MM.1S (cell line): ENCODE measurements around the gene GDPD3.
A peak's percentile ranks its signal among the peaks of the same experiment; 100 is the strongest.

Experiments used
- DNase-seq: peaks from one replicate; pipeline ENCODE4 v3.0.0-alpha.2; 2015
- H2AFZ ChIP-seq: fragments of 300-600 bp; sonication (generic); 2 replicates; pipeline ENCODE4 v1.6.0; 2016; ENCODE audit warnings: antibody characterized with exemption, low read length
- H3F3A ChIP-seq: fragments of 300-600 bp; sonication (generic); 2 replicates; pipeline ENCODE4 v1.6.1; 2016; ENCODE audit warnings: mild to moderate bottlenecking, antibody characterized with exemption, low read length, moderate library complexity, mixed read lengths; ENCODE audit not compliant: insufficient read depth
- H3K27ac ChIP-seq: fragments of 300-600 bp; sonication (generic); 2 replicates; pipeline ENCODE4 v1.5.1; 2016; ENCODE audit warnings: mild to moderate bottlenecking, low read length
- H3K27me3 ChIP-seq: fragments of 300-600 bp; sonication (generic); replicated peaks from 2 replicates; pipeline ENCODE4 v1.6.0; 2016; ENCODE audit warnings: low read length; ENCODE audit not compliant: insufficient read depth
- H3K36me3 ChIP-seq: fragments of 300-600 bp; sonication (generic); replicated peaks from 2 replicates; pipeline ENCODE4 v1.6.1; 2016; ENCODE audit warnings: mild to moderate bottlenecking, low read length, mixed read lengths; ENCODE audit not compliant: insufficient read depth
- H3K4me1 ChIP-seq: fragments of 300-600 bp; sonication (generic); 2 replicates; pipeline ENCODE4 v1.6.1; 2016; ENCODE audit warnings: low read length, mixed read lengths
- H3K4me2 ChIP-seq: fragments of 300-600 bp; sonication (generic); 2 replicates; pipeline ENCODE4 v1.6.0; 2016; ENCODE audit warnings: low read depth, low read length
- H3K4me3 ChIP-seq: fragments of 300-600 bp; sonication (generic); 2 replicates; pipeline ENCODE4 v1.5.1; 2016; ENCODE audit warnings: low read length, mixed read lengths
- H3K79me2 ChIP-seq: fragments of 300-600 bp; sonication (generic); 2 replicates; pipeline ENCODE4 v1.6.1; 2016; ENCODE audit warnings: mixed run types, low read length, mixed read lengths
- H3K9ac ChIP-seq: fragments of 300-600 bp; sonication (generic); 2 replicates; pipeline ENCODE4 v1.6.1; 2016; ENCODE audit warnings: low read length, mixed read lengths
- H3K9me2 ChIP-seq: fragments of 300-600 bp; sonication (generic); replicated peaks from 2 replicates; pipeline ENCODE4 v1.6.1; 2016; ENCODE audit warnings: mild to moderate bottlenecking, low read length, mixed read lengths; ENCODE audit not compliant: insufficient read depth
- H3K9me3 ChIP-seq: fragments of 300-600 bp; sonication (generic); replicated peaks from 2 replicates; pipeline ENCODE4 v1.6.1; 2016; ENCODE audit warnings: mild to moderate bottlenecking, low read length, mixed read lengths; ENCODE audit not compliant: insufficient read depth
- H4K20me1 ChIP-seq: fragments of 300-600 bp; sonication (generic); 2 replicates; pipeline ENCODE4 v1.6.1; 2016; ENCODE audit warnings: mild to moderate bottlenecking, low read length, moderate library complexity, mixed read lengths; ENCODE audit not compliant: insufficient read depth
- EZH2 ChIP-seq: fragments of 300-600 bp; sonication (generic); optimal IDR thresholded peaks from 2 replicates; pipeline ENCODE3; 2017; ENCODE audit warnings: low read depth, mild to moderate bottlenecking, antibody characterized with exemption, low read length, mixed read lengths
- EZH2phosphoT487 ChIP-seq: fragments of 300-600 bp; sonication (generic); IDR thresholded peaks from 2 replicates; pipeline ENCODE4 v1.6.1; 2018; ENCODE audit warnings: antibody characterized with exemption, low read length
- TF ChIP-seq, protein P1 (sequence below): fragments of 300-600 bp; sonication (generic); IDR thresholded peaks from 2 replicates; pipeline ENCODE4 v1.5.1; 2016; ENCODE audit warnings: antibody characterized with exemption, low read length, mixed read lengths

GDPD3 gene

DNA sequence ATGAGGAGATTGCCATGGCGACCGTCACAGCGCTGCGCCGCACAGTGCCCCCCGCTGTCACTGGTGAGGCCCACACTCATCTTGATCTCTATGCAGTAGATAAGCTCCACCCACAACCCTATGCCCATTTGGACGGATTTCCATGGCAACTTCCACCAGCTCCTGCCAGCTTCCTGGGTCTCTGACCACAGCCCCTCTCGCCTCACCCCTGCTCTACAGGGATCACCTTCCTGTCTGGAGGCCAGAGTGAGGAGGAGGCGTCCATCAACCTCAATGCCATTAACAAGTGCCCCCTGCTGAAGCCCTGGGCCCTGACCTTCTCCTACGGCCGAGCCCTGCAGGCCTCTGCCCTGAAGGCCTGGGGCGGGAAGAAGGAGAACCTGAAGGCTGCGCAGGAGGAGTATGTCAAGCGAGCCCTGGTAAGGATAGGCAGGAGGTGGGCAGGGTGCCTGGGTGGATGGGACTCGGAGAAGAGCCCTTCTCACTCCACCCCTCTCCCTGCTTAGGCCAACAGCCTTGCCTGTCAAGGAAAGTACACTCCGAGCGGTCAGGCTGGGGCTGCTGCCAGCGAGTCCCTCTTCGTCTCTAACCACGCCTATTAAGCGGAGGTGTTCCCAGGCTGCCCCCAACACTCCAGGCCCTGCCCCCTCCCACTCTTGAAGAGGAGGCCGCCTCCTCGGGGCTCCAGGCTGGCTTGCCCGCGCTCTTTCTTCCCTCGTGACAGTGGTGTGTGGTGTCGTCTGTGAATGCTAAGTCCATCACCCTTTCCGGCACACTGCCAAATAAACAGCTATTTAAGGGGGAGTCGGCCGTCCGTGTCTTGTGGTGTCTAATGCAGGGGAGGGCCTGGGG, 43.5 kb downstream of the GDPD3 start:
- Histone ChIP-seq H2AFZ (no peak overlapping the region), H3K4me1 (peaks cover 16% of the 10 kb centered on the region), H3K27me3 (no peaks in the 10 kb centered on the region), H4K20me1 (peaks cover 18% of the 10 kb centered on the region), H3K4me2 (no peak overlapping the region), H3K27ac (no peak overlapping the region), H3K9ac (no peak overlapping the region), H3K9me2 (no peaks in the 10 kb centered on the region), H3K4me3 (no peak overlapping the region), H3K79me2 (peaks cover 51% of the 10 kb centered on the region), H3K36me3 (peaks cover 22% of the 10 kb centered on the region), H3F3A (peaks cover 47% of the 10 kb centered on the region), H3K9me3 (no peaks in the 10 kb centered on the region)
- TF ChIP-seq EZH2phosphoT487 (no peak), EZH2 (no peak)
- TF ChIP-seq, protein P1, sequence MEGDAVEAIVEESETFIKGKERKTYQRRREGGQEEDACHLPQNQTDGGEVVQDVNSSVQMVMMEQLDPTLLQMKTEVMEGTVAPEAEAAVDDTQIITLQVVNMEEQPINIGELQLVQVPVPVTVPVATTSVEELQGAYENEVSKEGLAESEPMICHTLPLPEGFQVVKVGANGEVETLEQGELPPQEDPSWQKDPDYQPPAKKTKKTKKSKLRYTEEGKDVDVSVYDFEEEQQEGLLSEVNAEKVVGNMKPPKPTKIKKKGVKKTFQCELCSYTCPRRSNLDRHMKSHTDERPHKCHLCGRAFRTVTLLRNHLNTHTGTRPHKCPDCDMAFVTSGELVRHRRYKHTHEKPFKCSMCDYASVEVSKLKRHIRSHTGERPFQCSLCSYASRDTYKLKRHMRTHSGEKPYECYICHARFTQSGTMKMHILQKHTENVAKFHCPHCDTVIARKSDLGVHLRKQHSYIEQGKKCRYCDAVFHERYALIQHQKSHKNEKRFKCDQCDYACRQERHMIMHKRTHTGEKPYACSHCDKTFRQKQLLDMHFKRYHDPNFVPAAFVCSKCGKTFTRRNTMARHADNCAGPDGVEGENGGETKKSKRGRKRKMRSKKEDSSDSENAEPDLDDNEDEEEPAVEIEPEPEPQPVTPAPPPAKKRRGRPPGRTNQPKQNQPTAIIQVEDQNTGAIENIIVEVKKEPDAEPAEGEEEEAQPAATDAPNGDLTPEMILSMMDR, result no peak
- no peak for DNase-seq

DNA sequence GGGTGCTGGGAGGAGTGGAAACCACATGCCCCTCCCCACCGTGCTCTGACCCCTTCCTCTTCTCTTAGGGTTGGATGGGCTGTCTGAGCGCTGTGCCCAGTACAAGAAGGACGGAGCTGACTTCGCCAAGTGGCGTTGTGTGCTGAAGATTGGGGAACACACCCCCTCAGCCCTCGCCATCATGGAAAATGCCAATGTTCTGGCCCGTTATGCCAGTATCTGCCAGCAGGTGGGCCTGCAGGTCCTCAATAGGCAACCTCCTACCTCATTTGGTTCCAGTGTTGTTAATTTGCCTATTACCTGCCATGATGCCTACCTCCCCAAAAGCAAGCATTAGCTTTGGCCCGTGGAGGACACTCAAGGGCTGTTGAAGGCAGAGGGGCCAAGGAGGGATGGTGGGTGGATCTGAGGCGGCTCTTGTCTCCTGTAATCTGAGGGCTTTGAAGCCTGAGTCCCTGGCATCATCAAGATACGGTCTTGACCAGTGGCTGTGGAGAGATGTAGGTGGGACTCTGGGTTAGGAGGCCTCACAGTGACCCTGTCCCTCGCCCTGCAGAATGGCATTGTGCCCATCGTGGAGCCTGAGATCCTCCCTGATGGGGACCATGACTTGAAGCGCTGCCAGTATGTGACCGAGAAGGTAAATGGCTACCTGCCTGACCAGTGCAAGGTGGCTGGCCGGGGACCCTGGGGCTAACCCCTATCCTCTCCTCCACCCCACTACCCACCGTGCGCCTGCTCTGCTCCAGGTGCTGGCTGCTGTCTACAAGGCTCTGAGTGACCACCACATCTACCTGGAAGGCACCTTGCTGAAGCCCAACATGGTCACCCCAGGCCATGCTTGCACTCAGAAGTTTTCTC, 44.4 kb downstream of the GDPD3 start:
- no peak overlapping the region for H3K4me2 ChIP-seq
- peaks cover 58% of the 10 kb centered on the region for H3K79me2 ChIP-seq

DNA sequence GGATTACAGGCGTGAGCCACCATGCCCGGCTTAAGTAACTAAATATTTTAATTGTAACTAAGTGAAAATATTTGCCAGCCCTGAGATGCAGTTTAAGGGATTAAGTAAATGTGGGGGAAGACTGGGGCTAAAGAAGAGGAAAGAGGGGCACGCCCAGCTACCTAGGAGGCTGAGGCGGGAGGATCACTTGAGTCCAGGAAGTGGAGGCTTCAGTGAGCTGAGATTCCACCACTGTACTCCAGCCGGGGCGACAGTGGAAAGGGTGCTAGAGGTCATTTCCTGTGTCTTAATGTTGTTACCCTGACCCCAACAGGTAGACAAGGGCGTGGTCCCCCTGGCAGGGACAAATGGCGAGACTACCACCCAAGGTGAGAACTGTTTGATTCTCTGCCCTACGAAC, 45.0 kb downstream of the GDPD3 start:
- Histone ChIP-seq H3F3A (peaks cover 57% of the 10 kb centered on the region), H3K36me3 (peaks cover 22% of the 10 kb centered on the region), H3K79me2 (peaks cover 64% of the 10 kb centered on the region), H2AFZ (no peak overlapping the region), H4K20me1 (peaks cover 18% of the 10 kb centered on the region), H3K27ac (no peak overlapping the region), H3K4me3 (no peak overlapping the region), H3K27me3 (no peaks in the 10 kb centered on the region), H3K9ac (no peak overlapping the region), H3K4me1 (peaks cover 21% of the 10 kb centered on the region), H3K9me2 (no peaks in the 10 kb centered on the region), H3K9me3 (no peaks in the 10 kb centered on the region), H3K4me2 (no peak overlapping the region)
- TF ChIP-seq EZH2phosphoT487 (no peak), EZH2 (no peak)
- TF ChIP-seq, protein P1, result no peak
- no peak for DNase-seq

More for the DNA sequence above, 44.4 kb downstream of the GDPD3 start:
- Histone ChIP-seq H3K27ac (no peak overlapping the region), H3K36me3 (peaks cover 22% of the 10 kb centered on the region), H3K9me3 (no peaks in the 10 kb centered on the region), H3K27me3 (no peaks in the 10 kb centered on the region), H3K9me2 (no peaks in the 10 kb centered on the region), H3F3A (peaks cover 51% of the 10 kb centered on the region), H2AFZ (no peak overlapping the region), H3K9ac (no peak overlapping the region), H3K4me3 (no peak overlapping the region), H4K20me1 (peaks cover 18% of the 10 kb centered on the region), H3K4me1 (peaks cover 16% of the 10 kb centered on the region)
- DNase-seq, result peak; percentile 45
- TF ChIP-seq EZH2phosphoT487 (no peak), EZH2 (no peak)
- TF ChIP-seq, protein P1, result peak; percentile 62
